Kidney (tissue), 14 donors: ENCODE data around the gene VDR. TPM values are rescaled to one million over a fixed set of nuclear protein-coding genes. Genes with fewer than 3 reads are reported as not detected.

Experiments
- DNase-seq, 5 donors: peaks; one replicate each; pipeline ENCODE4 v3.0.0-alpha.2; 2013 to 2020
- FAIRE-seq: peaks from 2 replicates; lab custom pipeline; 2012; peaks lifted over from hg19 to GRCh38; lab: Jason Lieb, UNC
- H3K27ac ChIP-seq, 2 donors: one replicate each; pipeline ENCODE4 v1.7.0; 2013; ENCODE audit warnings: low read depth in 2 of 2, low read length in 2 of 2, inconsistent platforms in 1 of 2
- H3K27me3 ChIP-seq: one replicate; pipeline ENCODE4 v1.7.1; 2013; ENCODE audit warnings: low read length, inconsistent platforms; ENCODE audit not compliant: control insufficient read depth, insufficient read depth
- H3K36me3 ChIP-seq, 3 donors: one replicate each; pipeline versions ENCODE4 v1.7.0 to v1.7.1; 2013; ENCODE audit warnings: low read length in 3 of 3, control low read depth in 1 of 3, inconsistent platforms in 1 of 3; ENCODE audit not compliant: insufficient read depth in 3 of 3, control insufficient read depth in 2 of 3
- H3K4me1 ChIP-seq, 3 donors: one replicate each; pipeline versions ENCODE4 v1.7.0 to v1.7.1; 2013; ENCODE audit warnings: low read length in 3 of 3, inconsistent platforms in 1 of 3, low read depth in 1 of 3; ENCODE audit not compliant: control insufficient read depth in 2 of 3, insufficient read depth in 2 of 3
- H3K4me3 ChIP-seq, 3 donors: one replicate each; pipeline versions ENCODE4 v1.7.0 to v1.8.1; 2013; ENCODE audit warnings: low read length in 3 of 3, control low read depth in 1 of 3, inconsistent platforms in 1 of 3
- H3K9ac ChIP-seq, 3 donors: one replicate each; pipeline versions ENCODE4 v1.7.0 to v1.7.1; 2013; ENCODE audit warnings: low read length in 3 of 3, control low read depth in 1 of 3, inconsistent platforms in 1 of 3
- H3K9me3 ChIP-seq, 3 donors: one replicate each; pipeline versions ENCODE4 v1.7.0 to v1.7.1; 2013; ENCODE audit warnings: low read length in 3 of 3, control low read depth in 1 of 3, inconsistent platforms in 1 of 3; ENCODE audit not compliant: control insufficient read depth in 2 of 3, insufficient read depth in 1 of 3
- intact Hi-C: fragments of 100-400 bp; cut with DNase I; formaldehyde crosslinking; loops from one replicate; pipeline ENCODE4 v1.11.1; 2022
- polyA plus RNA-seq: library from polyadenylated mRNA; stranded (reverse); fragments of 350-450 nt; fragmentation: Illumina TruSeq; extraction: RNeasy Lipid Tissue Mini Kit (QIAGEN cat#74804); gene quantifications from one replicate; pipeline ENCODE4 v1.2.3, GENCODE V29; 2014; ENCODE audit warnings: low read depth, low replicate concordance; ENCODE audit not compliant: insufficient read depth
- total RNA-seq: library from RNA; stranded (reverse); fragmentation: NEBNext Ultra II Directional; extraction: Animal tissue kit (Norgen Biotek cat#: 25700); gene quantifications from one replicate; pipeline ENCODE4 v1.2.1, GENCODE V29; 2021
- TF ChIP-seq, protein P1 (sequence below): IDR thresholded peaks from 3 replicates; pipeline ENCODE4 v1.5.1; 2012; ENCODE audit warnings: mild to moderate bottlenecking, moderate library complexity, borderline replicate concordance; ENCODE audit not compliant: insufficient read depth; ENCODE audit errors: extremely low read depth
- donor health status: control.
- donor health status: control.
- donor health status: control.
- donor health status: control.
- donor health status: control.
- donor health status: DM: yes; HTN: yes; CAD: no.
- donor health status: Normal renal cell carcinoma (clear cell type).

Gene VDR
- total and polyA plus RNA-seq, 2 donors from 2014 or later: 14.8 to 19.1 TPM

DNA sequence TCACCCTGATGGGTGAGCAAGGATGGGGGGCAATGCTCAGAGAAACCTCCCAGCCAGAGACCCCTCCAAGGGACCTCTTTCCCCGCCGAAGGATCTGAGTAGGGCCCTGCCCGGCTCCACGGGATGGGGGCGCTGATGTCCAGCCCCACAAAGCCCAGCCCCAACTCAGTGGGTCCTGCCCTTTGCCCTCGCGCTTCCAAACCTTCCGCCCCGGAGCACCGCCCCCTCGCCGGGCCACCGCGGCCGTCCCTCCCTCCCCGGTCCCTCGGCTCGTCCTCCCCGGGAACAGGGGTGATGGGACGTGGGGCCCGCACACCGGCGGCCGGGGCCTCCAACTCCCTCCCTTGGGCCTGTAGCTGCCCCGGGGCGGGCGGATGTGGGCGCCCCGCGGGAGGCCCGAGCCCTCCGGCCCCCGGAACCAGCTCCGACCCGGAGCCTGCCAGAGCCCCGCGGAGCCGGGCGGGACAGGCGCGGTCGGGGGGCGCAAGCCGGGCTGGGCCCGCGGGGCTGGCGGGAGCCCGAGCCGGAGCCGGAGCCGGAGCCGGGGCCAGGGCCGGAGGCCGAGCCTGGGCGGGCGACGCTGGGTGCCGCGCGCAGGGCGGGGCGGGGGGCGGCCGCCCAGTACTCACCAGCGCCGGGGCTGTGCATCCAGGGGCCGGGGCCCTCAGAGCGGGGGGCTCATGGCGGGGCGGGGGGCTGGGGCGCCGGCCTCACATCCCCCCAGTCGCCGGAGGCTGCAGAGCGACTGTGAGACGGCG is 85.5 kb downstream of the VDR start:
- Histone ChIP-seq H3K27ac (peak overlapping the region; percentile 94 to 98), H3K9me3 (no peaks in the 10 kb centered on the region), H3K36me3 (no peaks in the 10 kb centered on the region), H3K27me3 (no peaks in the 10 kb centered on the region), H3K4me3 (peak overlapping the region; percentile 42 to 86 (median 61)), H3K9ac (peak overlapping the region; percentile 24 to 93 (median 93)), H3K4me1 (peaks cover 7 to 61% (median 53%) of the 10 kb centered on the region in 3 donors)
- DNase-seq (peak in 4 of 5 donors; percentile 63 to 94 (median 82)), FAIRE-seq (no peak)
- intact Hi-C loops: no loop called here
- TF ChIP-seq, protein P1, sequence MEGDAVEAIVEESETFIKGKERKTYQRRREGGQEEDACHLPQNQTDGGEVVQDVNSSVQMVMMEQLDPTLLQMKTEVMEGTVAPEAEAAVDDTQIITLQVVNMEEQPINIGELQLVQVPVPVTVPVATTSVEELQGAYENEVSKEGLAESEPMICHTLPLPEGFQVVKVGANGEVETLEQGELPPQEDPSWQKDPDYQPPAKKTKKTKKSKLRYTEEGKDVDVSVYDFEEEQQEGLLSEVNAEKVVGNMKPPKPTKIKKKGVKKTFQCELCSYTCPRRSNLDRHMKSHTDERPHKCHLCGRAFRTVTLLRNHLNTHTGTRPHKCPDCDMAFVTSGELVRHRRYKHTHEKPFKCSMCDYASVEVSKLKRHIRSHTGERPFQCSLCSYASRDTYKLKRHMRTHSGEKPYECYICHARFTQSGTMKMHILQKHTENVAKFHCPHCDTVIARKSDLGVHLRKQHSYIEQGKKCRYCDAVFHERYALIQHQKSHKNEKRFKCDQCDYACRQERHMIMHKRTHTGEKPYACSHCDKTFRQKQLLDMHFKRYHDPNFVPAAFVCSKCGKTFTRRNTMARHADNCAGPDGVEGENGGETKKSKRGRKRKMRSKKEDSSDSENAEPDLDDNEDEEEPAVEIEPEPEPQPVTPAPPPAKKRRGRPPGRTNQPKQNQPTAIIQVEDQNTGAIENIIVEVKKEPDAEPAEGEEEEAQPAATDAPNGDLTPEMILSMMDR: no peak

DNA sequence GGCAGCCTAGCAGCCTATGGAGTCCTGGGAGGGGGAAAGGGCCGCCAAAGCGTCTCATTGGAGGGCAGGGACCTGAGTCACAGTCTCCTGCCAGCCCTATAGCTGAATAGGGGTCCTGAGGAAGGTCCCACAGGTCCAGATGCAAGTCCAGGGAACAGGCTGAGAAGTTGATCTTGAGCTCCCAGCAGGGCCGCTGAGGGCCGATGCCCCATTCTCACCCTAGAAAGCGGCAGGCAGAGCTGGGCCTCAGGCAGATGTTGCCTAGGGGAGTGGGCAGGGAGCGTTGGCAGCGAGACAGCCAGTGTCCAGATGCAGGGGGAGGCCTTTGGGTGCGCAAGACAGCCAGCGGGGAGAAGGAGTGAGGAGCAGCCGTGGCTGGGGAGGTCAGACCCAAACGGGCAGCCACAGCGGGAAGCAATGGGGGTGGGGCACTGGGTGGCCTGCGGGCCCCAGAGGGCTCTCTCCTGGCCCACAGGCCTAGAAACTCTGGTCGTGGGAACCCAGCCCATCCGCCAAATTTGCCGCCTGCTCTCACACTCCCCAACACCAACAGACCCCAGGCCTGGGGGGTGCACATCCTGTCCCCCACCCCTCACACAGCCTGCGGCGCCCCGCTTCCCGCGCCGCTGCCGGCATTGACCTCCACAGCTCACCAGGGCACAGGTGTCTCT is 86.2 kb downstream of the VDR start:
- no peak for FAIRE-seq

DNA sequence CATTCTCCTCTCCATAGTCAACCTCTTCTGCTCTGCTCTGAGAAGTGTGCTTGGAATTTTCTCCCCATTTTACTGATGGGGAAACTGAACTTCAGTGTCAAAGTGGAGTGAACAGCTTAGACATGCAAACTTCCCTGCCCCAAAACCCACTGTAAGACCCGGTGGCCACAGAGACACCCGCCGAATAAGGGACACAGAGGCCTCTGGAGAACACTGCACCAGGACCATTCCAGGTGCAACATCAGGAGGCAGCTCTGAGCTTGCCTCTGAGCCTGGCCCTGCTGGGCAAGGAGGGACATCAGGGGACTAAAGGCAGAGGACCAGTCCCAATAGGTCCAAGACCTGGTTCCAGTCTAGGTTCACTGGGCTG is 86.8 kb downstream of the VDR start:
- DNase-seq (peak in 1 of 5 donors; percentile 63), FAIRE-seq (no peak)
- intact Hi-C loops: no loop called here
- no peaks in the 10 kb centered on the region for H3K36me3 ChIP-seq
- no peaks in the 10 kb centered on the region for H3K9me3 ChIP-seq
- peak overlapping the region in 2 of 3 donors; percentile 61 to 75 for H3K4me3 ChIP-seq
- H3K27ac ChIP-seq: peak overlapping the region; percentile 94 to 98
- H3K4me1 ChIP-seq: peaks cover 7 to 66% (median 60%) of the 10 kb centered on the region in 3 donors
- H3K9ac ChIP-seq: peak overlapping the region in 2 of 3 donors; percentile 93
- no peaks in the 10 kb centered on the region for H3K27me3 ChIP-seq
- TF ChIP-seq, protein P1: no peak

More for the DNA sequence above, 86.2 kb downstream of the VDR start:
- Histone ChIP-seq H3K27me3 (no peaks in the 10 kb centered on the region), H3K9me3 (no peaks in the 10 kb centered on the region), H3K4me1 (peaks cover 7 to 63% (median 55%) of the 10 kb centered on the region in 3 donors), H3K9ac (peak overlapping the region; percentile 24 to 93 (median 93)), H3K27ac (peak overlapping the region; percentile 94 to 98), H3K4me3 (peak overlapping the region; percentile 42 to 75 (median 61)), H3K36me3 (no peaks in the 10 kb centered on the region)
- TF ChIP-seq, protein P1: no peak
- DNase-seq: peak in 1 of 5 donors; percentile 88
- intact Hi-C loops: no loop called here
